Transverse colon (tissue), 4 donors: Measurements from ENCODE around the gene RXFP1. TPM values are rescaled to one million over a fixed set of nuclear protein-coding genes. Genes with fewer than 3 reads are reported as not detected.

Source experiments
- DNase-seq: peaks from one replicate; pipeline ENCODE4 v3.0.0-alpha.2; 2019
- H3K27ac ChIP-seq, 4 donors: fragments of 200-600 bp; sonication (generic); 2 replicates each; pipeline ENCODE4 v1.5.1; 2016 to 2018; ENCODE audit warnings: inconsistent platforms in 4 of 4
- H3K27me3 ChIP-seq: fragments of 200-600 bp; sonication (generic); 2 replicates; pipeline ENCODE4 v1.5.1; 2017; ENCODE audit warnings: inconsistent platforms
- H3K36me3 ChIP-seq, 4 donors: fragments of 200-600 bp; sonication (generic); 2 replicates each; pipeline ENCODE4 v1.5.1; 2017 to 2019; ENCODE audit warnings: inconsistent platforms in 4 of 4
- H3K4me1 ChIP-seq, 4 donors: fragments of 200-600 bp; sonication (generic); 2 replicates each; pipeline ENCODE4 v1.5.1; 2017 to 2020; ENCODE audit warnings: inconsistent platforms in 4 of 4
- H3K4me3 ChIP-seq, 4 donors: fragments of 200-600 bp; sonication (generic); 1 replicate in 1 of 4; 2 replicates in 3 of 4; pipeline versions ENCODE4 v1.5.1 to v1.6.1; 2017 to 2019; ENCODE audit warnings: inconsistent platforms in 4 of 4
- H3K9me3 ChIP-seq, 2 donors: fragments of 200-600 bp; sonication (generic); 2 replicates each; pipeline ENCODE4 v1.5.1; 2017 to 2019; ENCODE audit warnings: inconsistent platforms in 2 of 2
- CTCF ChIP-seq, 5 experiments: fragments of 200-600 bp in 3 of 5; fragments of 450-650 bp in 2 of 5; sonication (generic) in 3 of 5; IDR thresholded peaks; 1 replicate in 2 of 5; 2 replicates in 3 of 5; pipeline ENCODE4 v1.5.1; 2016 to 2017; ENCODE audit warnings: antibody characterized with exemption in 5 of 5, inconsistent platforms in 3 of 5, mild to moderate bottlenecking in 2 of 5, moderate library complexity in 1 of 5
- EP300 ChIP-seq: sonication (generic); formaldehyde crosslinking; IDR thresholded peaks from one replicate; pipeline ENCODE4 v1.6.1; 2017; ENCODE audit warnings: antibody characterized with exemption, low read depth
- POLR2A ChIP-seq: fragments of 450-650 bp; IDR thresholded peaks from one replicate; pipeline ENCODE4 v1.6.1; 2016; ENCODE audit warnings: antibody characterized with exemption, mild to moderate bottlenecking, moderate library complexity
- POLR2AphosphoS5 ChIP-seq, 3 donors: sonication (generic); formaldehyde crosslinking; IDR thresholded peaks; one replicate each; pipeline ENCODE4 v1.6.1; 2016; ENCODE audit warnings: antibody characterized with exemption in 3 of 3
- WGBS, 2 donors: methylation state at CpG; one replicate each; pipeline ENCODE4 v1.1.5; 2018; ENCODE audit warnings: low coverage in 1 of 2; 5-methylcytosine and 5-hydroxymethylcytosine counted together
- in situ Hi-C, 4 donors: fragments of 200-750 bp; cut with MboI; loops; one replicate each; pipeline versions ENCODE4 v1.15.0 to v1.15.1; 2017; ENCODE audit warnings: low sequenced_read_pairs in 3 of 4, low pct_ligation_motif_present in 1 of 4, low pct_unique_long_range_greater_than_20kb in 1 of 4
- intact Hi-C: fragments of 100-400 bp; cut with DNase I; formaldehyde crosslinking; loops from one replicate; pipeline ENCODE4 v1.15.1; 2023; ENCODE audit warnings: low total_unique reads
- total RNA-seq, 4 donors: library from RNA; depleted of rRNA; stranded (reverse); fragments of >200 nt; gene quantifications; one replicate each; pipeline ENCODE4 v1.1.0, GENCODE V29; 2016

RXFP1 gene
- total RNA-seq, 4 donors from 2014 or later = 0.16 TPM; not detected in 3

- DNase-seq = no peak
- H3K36me3 ChIP-seq = no peaks in the 10 kb centered on the region
- in situ Hi-C loops (loop anchor here in 1 of 4 donors (25.0 kb wide), 1 partner anchor 342 kb away; no protein-coding TSS in a partner anchor), intact Hi-C loops (no loop called here)
- H3K27me3 ChIP-seq = no peaks in the 10 kb centered on the region
- no peaks in the 10 kb centered on the region for H3K9me3 ChIP-seq
- H3K27ac ChIP-seq = no peak overlapping the region
- H3K4me1 ChIP-seq = no peaks in the 10 kb centered on the region
- TF ChIP-seq CTCF (IDR thresholded peaks at IDR 0.05) (no peak), POLR2AphosphoS5 (IDR thresholded peaks at IDR 0.05) (no peak), EP300 (no peak), POLR2A (no peak)
- no peak overlapping the region for H3K4me3 ChIP-seq
Measured at GRCh38 chr4:158604369-158604768, 82.7 kb downstream of the RXFP1 start.

- intact Hi-C loops (no loop called here), in situ Hi-C loops (loop anchor here in 1 of 4 donors (25.0 kb wide), 1 partner anchor 343 kb away; no protein-coding TSS in a partner anchor)
- H3K36me3 ChIP-seq = no peaks in the 10 kb centered on the region
- H3K9me3 ChIP-seq = no peaks in the 10 kb centered on the region
- H3K27me3 ChIP-seq = no peaks in the 10 kb centered on the region
- H3K4me3 ChIP-seq = no peak overlapping the region
- H3K27ac ChIP-seq = no peak overlapping the region
- no peak for TF ChIP-seq POLR2AphosphoS5 (IDR thresholded peaks at IDR 0.05)
- TF ChIP-seq POLR2A = no peak
- no peak for TF ChIP-seq CTCF (IDR thresholded peaks at IDR 0.05)
- TF ChIP-seq EP300 = no peak
- DNase-seq = no peak
- no peaks in the 10 kb centered on the region for H3K4me1 ChIP-seq
- 71 to 78% methylated on average over 6 of the region's 6 CpGs for WGBS, 2 donors
Measured at GRCh38 chr4:158605393-158605792, 83.7 kb downstream of the RXFP1 start.

GRCh38 chr4:158606969-158607368 lies 85.3 kb downstream of the RXFP1 start:
- Histone ChIP-seq H3K27ac (no peak overlapping the region), H3K9me3 (no peaks in the 10 kb centered on the region), H3K4me1 (peaks cover 0 to 4% (median 0%) of the 10 kb centered on the region in 4 donors), H3K36me3 (no peaks in the 10 kb centered on the region), H3K27me3 (no peaks in the 10 kb centered on the region), H3K4me3 (no peak overlapping the region)
- WGBS, 2 donors = 80% methylated on average over 3 to 4 of the region's 4 CpGs
- no peak for TF ChIP-seq POLR2A
- in situ Hi-C loops (loop anchor here in 1 of 4 donors (25.0 kb wide), 1 partner anchor 345 kb away; no protein-coding TSS in a partner anchor), intact Hi-C loops (no loop called here)
- DNase-seq = no peak

DNA sequence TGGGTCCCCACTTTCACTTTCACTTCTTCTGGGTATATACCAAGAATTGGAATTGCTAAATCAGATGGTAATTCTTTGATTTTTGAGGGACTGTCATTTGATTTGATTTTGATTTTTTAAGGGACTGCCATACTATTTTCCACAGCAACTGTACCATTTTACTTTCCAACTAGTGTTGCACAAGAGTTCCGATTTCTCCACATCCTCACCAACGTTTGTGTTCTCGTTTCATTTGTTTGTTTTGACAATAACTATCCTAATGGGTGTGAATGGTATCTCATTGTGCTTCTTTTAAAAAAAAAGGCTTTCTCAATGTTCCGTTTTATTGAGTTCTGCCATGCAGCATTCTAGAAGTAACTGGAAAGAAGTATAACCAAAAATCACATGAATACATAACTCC lies 87.4 kb downstream of the RXFP1 start:
- Histone ChIP-seq H3K27me3 (no peaks in the 10 kb centered on the region), H3K4me1 (peaks cover 0 to 4% (median 0%) of the 10 kb centered on the region in 4 donors), H3K36me3 (no peaks in the 10 kb centered on the region), H3K9me3 (no peaks in the 10 kb centered on the region), H3K4me3 (no peak overlapping the region), H3K27ac (no peak overlapping the region)
- in situ Hi-C loops = loop anchor here in 1 of 4 donors (25.0 kb wide), 1 partner anchor 347 kb away; no protein-coding TSS in a partner anchor
- DNase-seq = no peak
- TF ChIP-seq EP300 (no peak), POLR2A (no peak), CTCF (IDR thresholded peaks at IDR 0.05) (no peak), POLR2AphosphoS5 (IDR thresholded peaks at IDR 0.05) (no peak)
- 78 to 84% methylated on average over 4 of the region's 4 CpGs for WGBS, 2 donors
- intact Hi-C loops = no loop called here

GRCh38 chr4:158610790-158611189 lies 89.1 kb downstream of the RXFP1 start:
- TF ChIP-seq CTCF (IDR thresholded peaks at IDR 0.05) = no peak
- no peak for TF ChIP-seq POLR2A
- no peak for TF ChIP-seq POLR2AphosphoS5 (IDR thresholded peaks at IDR 0.05)
- TF ChIP-seq EP300 = no peak
- DNase-seq = no peak
- 0 to 36% methylated on average over 1 of the region's 1 CpG for WGBS, 2 donors
- in situ Hi-C loops = loop anchor here in 1 of 4 donors (25.0 kb wide), 1 partner anchor 348 kb away; no protein-coding TSS in a partner anchor
- H3K4me1 ChIP-seq = peaks cover 0 to 4% (median 0%) of the 10 kb centered on the region in 4 donors
- H3K27me3 ChIP-seq = no peaks in the 10 kb centered on the region
- no peaks in the 10 kb centered on the region for H3K9me3 ChIP-seq
- H3K27ac ChIP-seq = no peak overlapping the region
- H3K36me3 ChIP-seq = no peaks in the 10 kb centered on the region
- H3K4me3 ChIP-seq = no peak overlapping the region
- intact Hi-C loops = no loop called here
